Measurements from ENCODE around the gene PRR12.

The PRR12 gene

DNA sequence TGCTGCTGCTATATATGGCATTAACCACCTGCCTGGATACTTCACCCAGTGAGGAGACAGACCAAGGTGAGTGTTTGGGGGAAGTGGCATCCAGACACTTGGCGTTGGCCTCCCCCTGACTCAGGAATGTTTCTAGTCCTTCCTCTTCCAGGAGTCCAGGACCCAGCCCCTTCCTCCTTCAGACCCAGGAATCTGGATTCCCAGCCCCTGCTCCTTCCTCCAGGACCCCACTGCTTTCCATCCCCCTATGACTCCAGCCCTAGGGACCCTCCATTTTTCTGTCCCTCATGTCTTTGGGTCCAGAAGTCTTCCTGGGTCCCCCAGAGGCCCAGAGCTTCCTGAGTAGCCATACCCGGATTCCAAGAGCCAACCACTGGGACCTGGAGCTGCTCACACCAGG lies 7.7 kb upstream of the PRR12 start:
- Mint-ChIP-seq H3K9me3 (no peaks in the 10 kb centered on the region), H3K36me3 (ENCODE audit: low read depth) (no peaks in the 10 kb centered on the region), H3K4me1 (peaks cover 20% of the 10 kb centered on the region), H3K27ac (no peak overlapping the region), H3K27me3 (ENCODE audit: low read depth) (peaks cover 4% of the 10 kb centered on the region), H3K4me3 (no peak overlapping the region)
- TF ChIP-seq, protein P1, sequence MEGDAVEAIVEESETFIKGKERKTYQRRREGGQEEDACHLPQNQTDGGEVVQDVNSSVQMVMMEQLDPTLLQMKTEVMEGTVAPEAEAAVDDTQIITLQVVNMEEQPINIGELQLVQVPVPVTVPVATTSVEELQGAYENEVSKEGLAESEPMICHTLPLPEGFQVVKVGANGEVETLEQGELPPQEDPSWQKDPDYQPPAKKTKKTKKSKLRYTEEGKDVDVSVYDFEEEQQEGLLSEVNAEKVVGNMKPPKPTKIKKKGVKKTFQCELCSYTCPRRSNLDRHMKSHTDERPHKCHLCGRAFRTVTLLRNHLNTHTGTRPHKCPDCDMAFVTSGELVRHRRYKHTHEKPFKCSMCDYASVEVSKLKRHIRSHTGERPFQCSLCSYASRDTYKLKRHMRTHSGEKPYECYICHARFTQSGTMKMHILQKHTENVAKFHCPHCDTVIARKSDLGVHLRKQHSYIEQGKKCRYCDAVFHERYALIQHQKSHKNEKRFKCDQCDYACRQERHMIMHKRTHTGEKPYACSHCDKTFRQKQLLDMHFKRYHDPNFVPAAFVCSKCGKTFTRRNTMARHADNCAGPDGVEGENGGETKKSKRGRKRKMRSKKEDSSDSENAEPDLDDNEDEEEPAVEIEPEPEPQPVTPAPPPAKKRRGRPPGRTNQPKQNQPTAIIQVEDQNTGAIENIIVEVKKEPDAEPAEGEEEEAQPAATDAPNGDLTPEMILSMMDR (IDR thresholded peaks at IDR 0.05; ENCODE audit: unreplicated experiment in 3 of 3): no peak

DNA sequence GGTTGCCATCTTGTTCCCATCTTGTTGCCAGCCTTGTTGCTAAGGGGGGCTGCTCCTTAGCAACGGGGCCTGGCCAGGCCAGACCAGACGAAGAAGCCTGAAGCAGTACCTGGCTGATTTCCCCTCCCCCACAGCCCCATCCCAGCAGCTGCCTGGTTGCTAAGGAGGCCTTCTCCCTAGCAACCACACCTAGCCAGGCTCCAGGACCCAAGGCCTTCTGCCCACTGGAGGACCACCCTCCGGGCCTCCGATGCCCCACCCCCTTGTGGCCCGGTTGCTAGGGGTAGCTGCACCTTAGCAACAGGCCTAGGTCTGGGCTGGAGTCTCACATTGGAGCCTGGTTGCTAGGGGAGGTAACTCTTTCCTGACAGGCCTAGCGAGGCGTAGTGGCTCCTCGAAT lies 6.0 kb upstream of the PRR12 start:
- TF ChIP-seq, protein P1 (IDR thresholded peaks at IDR 0.05; ENCODE audit: unreplicated experiment in 3 of 3): no peak
- Mint-ChIP-seq H3K36me3 (ENCODE audit: low read depth) (no peaks in the 10 kb centered on the region), H3K27me3 (ENCODE audit: low read depth) (peaks cover 4% of the 10 kb centered on the region), H3K4me1 (peaks cover 7% of the 10 kb centered on the region), H3K4me3 (no peak overlapping the region), H3K27ac (peak overlapping the region in 1 of 3 experiments; percentile 57), H3K9me3 (no peaks in the 10 kb centered on the region)

DNA sequence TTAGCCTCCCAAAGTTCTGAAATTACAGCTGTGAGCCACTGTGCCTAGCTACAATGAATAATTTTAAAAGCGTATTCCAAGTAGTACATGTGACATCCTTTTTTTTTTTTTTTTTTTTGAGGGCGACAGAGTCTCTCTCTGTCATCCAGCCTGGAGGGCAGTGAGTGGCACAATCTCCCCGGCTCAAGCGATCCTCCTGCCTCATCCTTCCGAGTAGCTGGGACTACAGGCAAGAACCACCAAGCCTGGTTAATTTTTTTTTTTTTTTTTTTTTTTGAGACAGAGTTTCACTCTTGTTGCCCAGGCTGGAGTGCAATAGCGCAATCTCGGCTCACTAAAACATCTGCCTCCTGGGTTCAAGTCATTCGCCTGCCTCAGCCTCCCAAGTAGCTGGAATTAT lies 3.8 kb upstream of the PRR12 start:
- peaks cover 1% of the 10 kb centered on the region for H3K4me1 Mint-ChIP-seq
- H3K4me3 Mint-ChIP-seq: no peak overlapping the region
- H3K27me3 Mint-ChIP-seq (ENCODE audit: low read depth): peaks cover 4% of the 10 kb centered on the region
- TF ChIP-seq, protein P1 (IDR thresholded peaks at IDR 0.05; ENCODE audit: unreplicated experiment in 3 of 3): no peak
- no peaks in the 10 kb centered on the region for H3K36me3 Mint-ChIP-seq (ENCODE audit: low read depth)
- H3K9me3 Mint-ChIP-seq: no peaks in the 10 kb centered on the region
- H3K27ac Mint-ChIP-seq: no peak overlapping the region

DNA sequence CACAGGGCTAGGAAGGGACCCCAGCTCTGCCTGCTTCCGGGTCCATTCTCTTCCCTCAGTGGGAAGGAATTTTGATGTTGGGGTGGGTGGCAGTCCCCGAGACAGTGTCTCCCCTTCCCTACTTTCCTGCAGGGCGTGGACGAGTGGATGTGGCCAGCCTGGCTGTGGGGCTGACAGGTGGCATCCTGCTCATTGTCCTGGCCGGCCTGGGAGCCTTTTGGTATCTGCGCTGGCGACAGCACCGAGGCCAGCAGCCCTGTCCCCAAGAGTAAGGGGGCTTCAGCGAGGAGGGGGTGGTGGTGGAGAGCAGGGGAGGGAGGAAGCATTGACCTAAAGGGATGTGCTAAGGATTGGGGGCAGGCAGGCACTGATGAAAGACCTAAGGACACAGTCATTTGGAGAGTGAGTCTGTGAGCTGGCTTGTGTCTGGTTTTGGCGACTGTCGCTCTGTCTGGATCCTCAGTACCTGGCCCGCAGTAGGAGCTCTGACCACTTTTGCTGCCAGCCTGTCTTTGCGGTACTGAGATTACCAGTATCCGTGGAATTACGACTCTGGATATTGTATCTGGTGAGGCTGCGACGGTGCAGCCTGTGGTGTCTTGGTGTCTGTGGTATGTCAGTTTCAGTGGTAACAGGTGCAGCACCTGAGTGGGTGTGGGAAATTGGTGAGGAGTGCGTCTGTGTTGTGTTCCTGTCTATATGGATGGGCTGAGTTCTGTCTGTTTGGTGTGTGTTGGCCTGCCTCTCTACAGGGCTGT lies 2.4 kb upstream of the PRR12 start:
- TF ChIP-seq, protein P1 (IDR thresholded peaks at IDR 0.05; ENCODE audit: unreplicated experiment in 3 of 3): no peak
- Mint-ChIP-seq H3K9me3 (no peaks in the 10 kb centered on the region), H3K4me3 (peak overlapping the region; percentile 5 to 46 (median 46)), H3K36me3 (ENCODE audit: low read depth) (peaks cover 3% of the 10 kb centered on the region), H3K4me1 (peaks cover 14% of the 10 kb centered on the region), H3K27ac (peak overlapping the region; percentile 20 to 56 (median 35)), H3K27me3 (ENCODE audit: low read depth) (peaks cover 4% of the 10 kb centered on the region)

DNA sequence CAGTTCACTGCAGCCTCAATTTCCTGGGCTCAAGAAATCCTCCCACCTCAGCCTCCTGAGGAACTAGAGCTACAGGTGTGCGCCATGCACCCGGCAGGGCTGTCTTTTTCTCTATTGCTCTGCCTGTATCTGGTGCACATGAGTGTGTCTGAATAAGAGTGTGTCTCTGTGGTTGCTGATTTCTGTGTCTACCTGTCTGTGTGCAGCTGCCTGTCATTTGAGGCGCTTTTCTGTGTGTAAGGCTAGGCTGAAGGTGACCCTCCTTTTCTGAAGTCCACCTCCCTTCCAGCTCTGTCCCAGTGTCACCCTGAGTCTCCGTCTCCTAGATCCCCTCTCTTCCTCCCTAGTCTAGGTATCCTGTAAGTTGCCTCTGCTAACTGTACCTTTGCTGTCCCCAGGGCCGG lies 1.5 kb upstream of the PRR12 start:
- TF ChIP-seq, protein P1 (IDR thresholded peaks at IDR 0.05; ENCODE audit: unreplicated experiment in 3 of 3): no peak
- Mint-ChIP-seq H3K27me3 (ENCODE audit: low read depth) (peaks cover 4% of the 10 kb centered on the region), H3K4me1 (peaks cover 20% of the 10 kb centered on the region), H3K27ac (peak overlapping the region; percentile 78 to 95 (median 94)), H3K4me3 (peak overlapping the region in 2 of 3 experiments; percentile 10 to 20), H3K9me3 (no peaks in the 10 kb centered on the region), H3K36me3 (ENCODE audit: low read depth) (peaks cover 10% of the 10 kb centered on the region)
